Mesodermal cell (in vitro differentiated cells): ENCODE data around the gene HOXB6.

Source experiments
- H3K27ac ChIP-seq: 2 replicates; pipeline ENCODE4 v1.7.0; 2013; ENCODE audit warnings: mild to moderate bottlenecking, low read depth, low read length, moderate library complexity; ENCODE audit not compliant: severe bottlenecking
- H3K36me3 ChIP-seq: 2 replicates; pipeline ENCODE4 v1.7.1; 2013; ENCODE audit warnings: mild to moderate bottlenecking, low read length, moderate library complexity; ENCODE audit not compliant: control insufficient read depth, insufficient read depth
- H3K4me1 ChIP-seq: one replicate; pipeline ENCODE4 v1.7.1; 2013; ENCODE audit warnings: mild to moderate bottlenecking, low read length; ENCODE audit not compliant: insufficient read depth, control insufficient read depth, poor library complexity, severe bottlenecking
- H3K4me3 ChIP-seq: 2 replicates; pipeline ENCODE4 v1.7.0; 2013; ENCODE audit warnings: low read length, control low read depth, mild to moderate bottlenecking; ENCODE audit not compliant: insufficient read depth, poor library complexity, severe bottlenecking; ENCODE audit errors: extremely low read depth
- H3K9me3 ChIP-seq: 2 replicates; pipeline ENCODE4 v1.7.1; 2013; ENCODE audit warnings: mild to moderate bottlenecking, low read length, moderate library complexity; ENCODE audit not compliant: control insufficient read depth
- WGBS, 2 experiments: methylation state at CpG; one replicate each; pipeline ENCODE4 v1.1.5; 2013; ENCODE audit warnings: missing lambda C conversion rate in 2 of 2; ENCODE audit not compliant: insufficient coverage in 2 of 2; 5-methylcytosine and 5-hydroxymethylcytosine counted together

The HOXB6 gene

DNA sequence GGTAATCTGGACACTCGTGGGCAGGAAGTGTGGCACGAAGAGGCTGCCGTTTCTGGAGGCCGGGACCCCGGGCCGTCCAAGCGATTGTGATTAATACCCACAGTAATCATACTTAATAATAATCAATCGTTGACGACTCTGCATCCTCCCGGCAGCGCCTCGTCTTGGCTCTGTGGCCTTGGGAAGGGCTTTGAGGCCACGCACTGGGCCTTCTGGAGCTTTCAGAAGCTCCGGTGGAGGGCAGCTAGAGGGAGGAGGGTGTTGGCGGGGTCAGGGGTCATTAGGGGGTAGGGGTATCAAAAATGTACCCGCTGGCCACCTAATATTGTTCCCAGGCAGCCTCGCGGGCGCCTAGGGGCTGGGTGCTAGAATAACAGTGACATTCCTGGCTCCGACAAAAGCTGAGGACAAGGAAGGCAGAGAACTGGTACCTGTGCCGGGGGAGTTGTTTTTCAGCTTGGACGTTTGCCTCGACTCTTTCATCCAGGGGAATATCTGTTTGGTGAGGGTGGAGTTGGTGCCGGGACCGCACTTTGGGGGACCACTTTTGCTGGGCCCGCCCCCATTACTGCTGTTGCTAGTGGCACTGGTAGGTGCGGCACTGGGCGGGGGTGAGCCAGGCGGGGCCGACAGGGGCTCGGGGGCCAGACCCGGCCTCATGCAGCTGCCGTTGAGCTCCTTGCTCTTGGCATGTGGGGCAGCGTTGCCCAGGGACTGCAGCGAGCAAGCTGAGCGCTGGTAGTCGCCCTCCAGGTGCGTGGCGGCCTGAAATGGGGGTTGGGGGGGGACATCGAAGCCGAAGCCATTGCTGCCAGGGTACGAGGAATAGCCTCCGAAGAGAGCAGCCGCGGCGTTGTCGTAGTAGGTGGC lies 53.0 kb downstream of the HOXB6 start:
- Histone ChIP-seq H3K4me1 (peaks cover 52% of the 10 kb centered on the region), H3K4me3 (peak overlapping the region; percentile 2), H3K9me3 (no peaks in the 10 kb centered on the region), H3K36me3 (peaks cover 13% of the 10 kb centered on the region), H3K27ac (peak overlapping the region; percentile 73)
- 20% methylated on average over 25 to 44 of the region's 47 CpGs for WGBS, 2 experiments

DNA sequence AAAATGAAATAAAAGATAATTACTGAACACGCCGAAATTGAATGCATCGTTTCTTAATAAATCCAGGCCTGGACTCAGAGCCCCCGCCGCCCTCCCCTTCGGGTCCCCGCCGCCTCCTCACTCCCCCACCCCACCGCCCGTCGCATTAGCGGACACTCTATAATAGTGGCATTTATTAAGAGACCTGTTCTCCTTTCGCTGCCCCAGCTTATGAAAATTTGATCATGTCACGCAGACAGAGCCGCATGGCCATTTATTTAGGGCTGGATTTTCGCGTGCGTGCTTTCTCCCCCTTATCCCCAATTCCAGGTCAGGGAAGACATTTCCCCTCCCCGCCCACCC lies 53.6 kb downstream of the HOXB6 start:
- Histone ChIP-seq H3K27ac (peak overlapping the region; percentile 73), H3K4me3 (no peak overlapping the region), H3K9me3 (no peaks in the 10 kb centered on the region), H3K36me3 (peaks cover 13% of the 10 kb centered on the region), H3K4me1 (peaks cover 54% of the 10 kb centered on the region)
- WGBS, 2 experiments, result 18 to 21% methylated on average over 8 to 10 of the region's 19 CpGs

DNA sequence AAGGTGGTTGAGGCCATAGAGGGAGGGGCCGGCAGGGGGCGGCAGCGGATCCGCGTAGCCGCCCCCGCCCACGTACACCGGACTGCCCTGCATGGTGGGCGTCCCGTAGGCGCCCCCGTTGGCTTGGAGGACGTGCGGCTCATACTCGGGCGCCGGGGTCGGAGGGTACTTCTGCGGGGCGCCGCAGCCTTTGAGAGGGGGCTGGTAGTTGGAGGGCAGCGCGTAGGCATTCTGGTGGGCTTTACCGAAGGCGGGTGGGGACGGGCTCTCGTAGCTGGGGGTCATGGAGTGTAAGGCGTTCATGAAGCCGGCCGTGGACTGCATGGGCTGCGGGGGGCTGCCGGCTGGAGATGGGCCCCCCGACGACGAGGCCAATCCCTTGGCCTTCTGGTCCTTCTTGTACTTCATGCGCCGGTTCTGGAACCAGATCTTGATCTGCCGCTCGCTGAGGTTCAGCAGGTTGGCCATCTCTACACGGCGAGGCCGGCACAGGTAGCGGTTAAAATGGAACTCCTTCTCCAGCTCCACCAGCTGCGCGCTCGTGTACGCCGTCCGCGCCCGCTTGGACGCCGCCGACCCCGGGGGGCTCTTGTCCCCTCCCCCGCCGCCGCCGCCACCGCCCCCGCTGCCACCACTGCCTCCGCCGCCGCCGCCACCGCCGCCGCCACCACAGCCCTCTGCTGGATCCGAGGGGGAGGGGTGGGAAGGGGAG lies 54.1 kb downstream of the HOXB6 start:
- Histone ChIP-seq H3K9me3 (no peaks in the 10 kb centered on the region), H3K4me1 (peaks cover 54% of the 10 kb centered on the region), H3K27ac (peak overlapping the region; percentile 73), H3K4me3 (peak overlapping the region; percentile 16), H3K36me3 (peaks cover 13% of the 10 kb centered on the region)
- 8 to 11% methylated on average over 28 to 42 of the region's 70 CpGs for WGBS, 2 experiments

DNA sequence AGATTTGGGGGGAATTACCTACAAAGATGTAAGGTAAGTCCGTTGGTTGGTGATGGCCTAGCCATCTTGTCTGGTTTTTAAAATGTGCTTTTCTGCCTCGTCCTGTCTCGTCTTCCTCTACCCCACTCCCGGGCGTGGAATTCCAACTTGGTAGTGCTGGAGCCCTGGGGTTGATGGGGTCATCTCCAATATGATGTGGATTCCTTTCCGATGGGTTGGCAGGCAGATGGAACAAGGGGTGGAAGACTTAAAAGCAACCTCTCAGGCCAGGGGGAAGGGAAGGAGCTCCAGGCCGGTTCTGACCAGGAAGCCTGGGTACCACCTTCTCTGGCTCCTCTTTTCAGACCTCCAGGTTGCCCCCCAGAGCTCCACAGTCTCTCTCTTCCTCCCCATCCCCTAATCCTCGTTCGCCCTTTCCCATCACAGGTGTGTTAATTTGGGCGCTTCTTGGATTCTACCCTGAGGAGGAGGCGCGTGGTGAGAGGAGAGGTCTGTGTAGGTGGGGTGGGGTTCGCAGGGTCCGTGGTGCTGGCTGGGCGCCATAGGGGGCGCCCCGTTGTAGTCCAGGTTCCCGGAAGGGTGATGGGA lies 54.8 kb downstream of the HOXB6 start:
- WGBS, 2 experiments, result 25 to 35% methylated on average over 3 to 6 of the region's 18 CpGs
- peaks cover 61% of the 10 kb centered on the region for H3K4me1 ChIP-seq
- no peaks in the 10 kb centered on the region for H3K9me3 ChIP-seq
- peaks cover 13% of the 10 kb centered on the region for H3K36me3 ChIP-seq
- H3K4me3 ChIP-seq, result no peak overlapping the region
- peak overlapping the region; percentile 73 for H3K27ac ChIP-seq

DNA sequence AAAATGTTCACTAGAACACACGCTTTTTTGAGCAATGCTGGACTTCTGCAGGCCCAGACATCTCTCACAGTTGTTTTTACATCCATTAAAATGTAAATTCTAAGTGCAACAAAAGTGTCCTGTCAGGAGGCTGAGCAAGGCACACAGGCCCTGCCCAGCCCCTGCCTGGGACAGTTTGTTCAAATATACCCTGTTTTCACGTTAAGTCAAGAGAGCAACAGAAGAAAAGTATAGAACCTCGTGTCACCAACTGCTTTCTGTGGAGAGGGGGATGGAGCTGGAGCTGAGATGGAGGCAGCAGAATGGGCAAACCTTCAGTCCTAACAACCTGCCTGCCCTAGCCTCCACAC lies 55.5 kb downstream of the HOXB6 start:
- Histone ChIP-seq H3K36me3 (peaks cover 13% of the 10 kb centered on the region), H3K4me3 (no peak overlapping the region), H3K27ac (peak overlapping the region; percentile 11), H3K4me1 (peaks cover 64% of the 10 kb centered on the region), H3K9me3 (no peaks in the 10 kb centered on the region)
- WGBS, 2 experiments, result 20% methylated on average over 2 of the region's 3 CpGs; no CpG with 5 or more reads in 1 of the 2 experiments

DNA sequence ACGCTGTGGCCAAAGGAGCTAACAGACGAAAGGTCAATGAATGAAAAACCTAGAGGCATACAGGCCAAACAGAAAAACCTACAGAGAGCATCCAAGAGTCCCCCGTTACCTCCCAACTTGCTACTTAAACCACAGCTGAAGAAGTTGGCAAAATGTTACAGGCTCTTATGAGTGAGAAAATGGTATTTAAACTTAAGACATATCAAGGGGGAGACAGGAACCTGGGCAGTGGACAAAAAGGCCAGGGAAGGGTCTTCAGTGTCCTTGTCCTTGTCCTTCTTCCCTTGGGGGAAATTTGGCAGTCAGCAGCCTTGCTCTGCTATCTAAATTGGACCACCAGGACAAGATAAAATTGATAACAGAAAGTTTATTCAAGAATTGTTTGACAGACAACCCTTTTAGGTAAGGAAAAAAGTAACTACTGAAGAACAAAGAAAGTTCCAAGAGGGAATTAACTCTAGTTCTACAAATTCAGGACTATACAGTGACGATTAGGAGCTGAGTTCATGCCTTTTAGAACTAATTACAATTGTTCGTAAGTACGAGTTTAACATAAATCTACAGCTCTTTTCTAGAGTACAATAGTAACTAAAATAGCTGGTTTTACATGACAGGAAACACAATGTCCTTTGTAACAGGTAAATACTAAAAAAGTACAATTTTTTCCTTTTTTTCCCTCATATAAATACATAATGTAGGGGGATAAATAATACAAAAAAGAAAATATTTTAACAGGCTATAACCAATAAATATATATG lies 56.1 kb downstream of the HOXB6 start:
- H3K27ac ChIP-seq, result peak overlapping the region; percentile 95
- no peaks in the 10 kb centered on the region for H3K9me3 ChIP-seq
- no peak overlapping the region for H3K4me3 ChIP-seq
- peaks cover 13% of the 10 kb centered on the region for H3K36me3 ChIP-seq
- WGBS, 2 experiments, result 14% methylated on average over 2 of the region's 6 CpGs; no CpG with 5 or more reads in 1 of the 2 experiments
- H3K4me1 ChIP-seq, result peaks cover 64% of the 10 kb centered on the region

DNA sequence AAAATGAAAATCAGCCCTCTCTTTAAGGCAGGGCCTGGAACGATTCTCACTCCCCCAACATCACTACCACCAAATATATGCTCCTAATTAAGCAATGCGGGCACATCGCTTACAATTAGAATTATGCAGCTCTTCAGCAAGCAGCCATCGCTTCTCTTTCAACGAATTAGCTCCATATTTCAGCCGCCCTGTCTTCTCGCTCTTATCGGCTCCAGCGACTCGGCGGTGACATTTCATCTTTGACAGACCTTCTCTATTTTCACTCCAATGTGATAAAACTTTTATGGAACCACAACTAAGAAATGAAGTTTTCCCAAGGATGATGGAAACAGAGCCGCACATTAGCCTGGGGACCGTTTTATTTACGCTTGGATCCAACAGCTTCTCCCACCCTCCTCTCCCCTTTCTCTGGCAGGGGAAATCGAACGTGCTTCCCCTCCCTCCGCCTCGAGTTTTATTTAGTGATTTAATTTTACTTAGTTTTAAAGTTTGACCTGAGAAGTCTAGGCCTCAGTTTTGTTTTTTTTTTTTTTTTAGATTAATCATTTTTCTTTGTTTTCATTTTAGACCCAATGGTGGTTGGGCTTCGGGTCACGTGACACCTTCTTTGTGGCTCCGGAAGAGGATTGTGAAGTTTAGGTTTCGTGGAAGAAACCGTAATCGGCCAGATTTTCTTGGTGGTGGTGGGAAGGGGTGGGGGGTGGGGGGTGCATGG lies 56.8 kb downstream of the HOXB6 start:
- Histone ChIP-seq H3K4me1 (peaks cover 60% of the 10 kb centered on the region), H3K9me3 (no peaks in the 10 kb centered on the region), H3K36me3 (peaks cover 10% of the 10 kb centered on the region), H3K27ac (peak overlapping the region; percentile 95), H3K4me3 (peak overlapping the region; percentile 30)
- 42 to 43% methylated on average over 14 to 19 of the region's 24 CpGs for WGBS, 2 experiments

DNA sequence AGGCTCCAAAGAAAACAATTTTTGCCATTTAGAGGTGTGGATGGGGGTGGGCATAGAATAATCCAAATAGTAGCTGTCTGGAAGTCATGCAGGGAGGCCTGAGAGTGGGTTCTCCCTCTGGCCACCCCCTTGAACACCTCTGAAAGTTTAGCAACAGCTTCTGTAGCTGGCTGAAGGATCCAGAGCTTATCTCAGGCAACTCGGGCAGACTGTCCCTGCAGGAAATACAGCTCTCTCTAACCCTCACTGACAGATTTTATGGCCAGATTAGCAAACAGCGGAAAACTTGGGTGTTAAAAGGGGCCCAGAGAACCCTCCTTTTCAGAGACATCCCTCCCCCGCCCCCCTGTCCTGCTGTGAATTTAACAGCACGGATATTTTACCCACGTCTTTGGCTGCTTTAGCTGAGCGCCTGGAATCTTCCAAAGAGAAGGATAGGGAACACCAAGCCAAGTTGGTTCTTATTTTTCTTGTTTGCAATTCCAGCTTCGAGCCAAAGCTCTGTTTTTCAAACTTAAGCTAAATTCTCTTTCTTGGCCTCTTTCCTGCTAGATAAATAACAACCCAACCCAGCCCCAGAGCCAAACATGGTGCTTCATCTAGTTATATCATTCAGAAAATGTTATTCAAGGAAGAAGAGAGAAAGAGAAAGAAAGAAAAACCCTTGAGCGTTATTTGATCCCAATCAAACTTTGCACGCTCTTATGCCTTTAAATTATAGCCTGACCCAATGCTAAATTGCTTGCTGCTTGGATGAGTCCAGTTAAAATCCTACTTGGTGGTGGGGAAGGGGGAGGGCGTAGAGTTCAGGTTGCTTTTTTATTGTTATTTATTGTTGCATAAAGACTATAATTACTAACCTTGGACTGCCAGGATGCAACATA lies 57.6 kb downstream of the HOXB6 start:
- Histone ChIP-seq H3K4me3 (peak overlapping the region; percentile 30), H3K9me3 (no peaks in the 10 kb centered on the region), H3K4me1 (peaks cover 56% of the 10 kb centered on the region), H3K27ac (peak overlapping the region; percentile 95), H3K36me3 (peaks cover 14% of the 10 kb centered on the region)
- WGBS, 2 experiments, result 0 to 7% methylated on average over 4 to 6 of the region's 10 CpGs

DNA sequence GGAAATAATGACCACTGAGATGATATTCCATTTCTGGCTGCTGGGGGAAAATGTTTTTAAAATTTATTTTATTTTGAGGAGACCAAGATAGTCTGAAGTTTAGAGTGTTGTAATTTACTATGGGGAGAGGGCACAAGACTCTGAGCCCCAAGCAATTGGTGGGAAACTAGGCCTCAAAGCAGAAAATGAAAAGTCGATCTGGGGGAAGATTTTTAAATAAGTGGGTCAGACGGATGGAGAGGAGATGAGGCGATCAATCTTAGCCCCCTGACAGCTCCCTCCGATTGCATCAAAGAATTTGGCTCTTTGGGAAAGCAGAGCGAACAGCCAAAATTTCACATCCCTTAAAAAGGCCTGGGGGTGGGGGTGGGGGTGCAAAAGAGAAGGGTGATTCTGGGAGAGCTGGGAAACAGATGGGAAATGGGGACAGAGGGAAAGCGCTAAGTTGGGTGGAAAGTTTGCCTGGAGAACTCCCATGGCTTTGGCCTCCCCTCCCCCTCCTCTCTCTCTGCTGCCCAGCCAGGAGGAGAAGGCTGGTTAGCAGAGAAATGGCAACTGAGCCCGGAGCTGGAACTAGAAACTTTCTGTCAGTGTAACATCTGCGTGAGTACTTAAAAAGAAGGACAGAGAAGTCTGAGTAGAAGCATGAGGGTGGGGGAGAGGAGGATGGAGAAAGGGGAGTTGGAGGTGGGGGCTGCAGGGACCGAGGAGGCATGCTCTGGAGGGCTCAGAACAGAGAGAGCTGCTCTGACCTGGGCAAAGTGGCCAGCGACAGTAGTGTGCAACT lies 58.5 kb downstream of the HOXB6 start:
- H3K4me3 ChIP-seq, result peak overlapping the region; percentile 57
- no peaks in the 10 kb centered on the region for H3K9me3 ChIP-seq
- peaks cover 48% of the 10 kb centered on the region for H3K4me1 ChIP-seq
- peaks cover 10% of the 10 kb centered on the region for H3K36me3 ChIP-seq
- 2 to 4% methylated on average over 4 of the region's 10 CpGs for WGBS, 2 experiments
- H3K27ac ChIP-seq, result peak overlapping the region; percentile 95
